Rectal smooth muscle tissue (tissue), 1 donor: ENCODE results near the gene MEGF6.

Experiments
- H3K27ac ChIP-seq: one replicate; pipeline ENCODE4 v1.7.0; 2013; ENCODE audit warnings: low read depth, low read length, inconsistent platforms
- H3K27me3 ChIP-seq: one replicate; pipeline ENCODE4 v1.7.0; 2013; ENCODE audit warnings: low read length; ENCODE audit not compliant: control insufficient read depth, insufficient read depth
- H3K36me3 ChIP-seq: one replicate; pipeline ENCODE4 v1.7.0; 2013; ENCODE audit warnings: low read length; ENCODE audit not compliant: control insufficient read depth, insufficient read depth
- H3K4me1 ChIP-seq: one replicate; pipeline ENCODE4 v1.7.0; 2013; ENCODE audit warnings: low read length; ENCODE audit not compliant: control insufficient read depth, insufficient read depth
- H3K4me3 ChIP-seq: one replicate; pipeline ENCODE4 v1.7.0; 2013; ENCODE audit warnings: low read length
- H3K9ac ChIP-seq: one replicate; pipeline ENCODE4 v1.7.0; 2013; ENCODE audit warnings: low read length

The MEGF6 gene

DNA sequence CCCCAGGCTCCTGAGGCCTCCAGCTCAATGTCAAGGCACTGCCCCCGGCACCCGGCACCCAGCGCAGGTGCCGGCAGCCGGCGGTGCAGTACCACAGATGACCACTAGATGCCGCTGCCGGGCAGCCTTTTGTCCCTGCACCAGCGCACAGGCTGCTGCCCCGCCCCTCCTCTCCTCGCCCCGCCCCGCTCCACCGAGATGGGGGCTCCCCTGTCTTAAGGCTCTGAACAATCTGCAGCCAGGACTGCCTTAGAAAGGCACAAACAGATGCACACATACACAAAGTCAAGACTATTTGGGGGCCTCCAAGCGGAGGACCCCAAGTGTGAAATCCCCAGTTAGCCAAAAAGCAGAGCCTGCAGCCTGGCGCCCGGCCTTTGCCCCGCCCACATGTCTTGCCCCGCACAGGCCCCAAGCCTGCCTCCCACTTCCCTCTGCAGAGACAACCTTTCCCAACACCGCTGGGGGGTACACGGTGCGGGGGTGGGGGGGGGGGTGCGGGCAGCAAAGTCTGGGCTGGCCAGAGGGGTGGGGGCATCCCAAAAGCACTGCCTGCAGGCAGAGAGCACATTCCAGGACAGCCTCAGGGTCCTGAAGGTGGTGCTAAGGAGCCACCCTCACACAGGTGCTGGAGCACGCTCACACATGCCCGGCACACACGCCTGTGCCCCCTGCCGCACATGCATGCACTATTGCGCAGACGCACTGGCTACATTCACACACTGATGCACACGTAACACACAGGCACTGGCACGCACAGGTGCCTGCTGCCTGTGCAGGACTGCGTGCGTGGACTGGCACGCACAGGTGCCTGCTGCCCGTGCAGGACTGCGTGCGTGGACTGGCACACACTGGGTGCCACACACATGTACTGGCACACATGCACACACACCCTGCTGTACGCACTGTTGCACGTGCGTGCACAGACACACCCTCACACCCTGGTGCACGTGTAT, 119.7 kb downstream of the MEGF6 start:
- H3K27me3 ChIP-seq, result no peaks in the 10 kb centered on the region
- peak overlapping the region; percentile 18 for H3K4me3 ChIP-seq
- no peaks in the 10 kb centered on the region for H3K36me3 ChIP-seq
- no peak overlapping the region for H3K27ac ChIP-seq
- no peaks in the 10 kb centered on the region for H3K4me1 ChIP-seq
- H3K9ac ChIP-seq, result no peak overlapping the region

DNA sequence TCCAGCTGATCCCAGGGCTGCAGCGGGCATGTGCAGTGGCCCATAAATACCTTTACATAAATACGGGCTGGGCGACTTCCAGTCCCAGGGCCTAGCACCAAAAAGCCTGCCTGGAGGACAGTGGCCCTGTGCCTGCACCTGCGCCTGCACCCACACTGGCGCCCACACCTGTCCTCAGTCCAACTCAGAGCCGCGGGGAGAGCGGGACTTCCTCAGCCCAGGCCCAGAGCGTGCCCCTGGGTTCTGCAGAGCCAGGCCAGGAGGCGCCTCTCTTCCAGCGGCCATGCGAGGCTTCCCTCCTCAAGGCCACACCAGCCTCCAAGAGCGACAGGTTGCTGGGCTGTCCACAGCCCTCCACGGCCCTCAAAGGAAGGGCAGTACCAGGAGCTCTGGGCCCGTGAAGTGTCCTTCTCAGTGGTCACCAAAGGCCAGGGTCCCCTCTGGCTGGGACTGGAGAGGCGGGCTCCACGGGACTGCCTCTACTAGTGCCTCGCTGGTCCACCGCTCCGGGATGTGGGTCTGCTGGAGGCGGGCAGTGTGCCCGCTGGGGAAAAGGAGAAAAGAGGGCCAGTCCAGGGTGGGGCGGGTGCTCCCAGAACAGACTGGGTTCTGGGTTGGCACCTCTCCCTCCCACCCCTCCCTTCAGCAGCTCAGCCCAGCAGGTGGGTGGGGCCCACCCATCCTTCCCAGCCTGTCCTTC, 121.1 kb downstream of the MEGF6 start:
- H3K4me1 ChIP-seq, result no peaks in the 10 kb centered on the region
- no peak overlapping the region for H3K27ac ChIP-seq
- H3K27me3 ChIP-seq, result no peaks in the 10 kb centered on the region
- H3K36me3 ChIP-seq, result no peaks in the 10 kb centered on the region
- no peak overlapping the region for H3K9ac ChIP-seq
- H3K4me3 ChIP-seq, result no peak overlapping the region

DNA sequence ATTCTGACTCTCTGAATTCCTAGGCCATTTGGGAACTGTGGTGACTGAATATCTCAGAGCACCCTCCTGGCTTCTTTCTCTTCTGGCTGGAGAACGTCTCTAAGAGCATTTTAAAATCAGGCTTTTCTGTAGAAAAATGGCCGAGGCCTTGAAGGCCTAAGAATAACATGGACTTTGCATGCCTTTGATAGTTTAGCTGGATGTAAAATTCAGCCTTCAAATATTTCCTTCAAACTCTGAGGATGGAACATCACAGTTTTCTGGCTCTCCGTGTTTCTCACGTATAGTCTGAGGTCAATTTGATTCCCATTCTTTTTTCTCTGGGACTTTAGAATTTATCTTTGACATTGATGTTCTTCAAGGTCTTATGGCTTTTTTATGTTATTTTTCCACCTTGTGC, 122.9 kb downstream of the MEGF6 start:
- Histone ChIP-seq H3K4me3 (no peak overlapping the region), H3K4me1 (no peaks in the 10 kb centered on the region), H3K36me3 (no peaks in the 10 kb centered on the region), H3K9ac (no peak overlapping the region), H3K27me3 (no peaks in the 10 kb centered on the region), H3K27ac (no peak overlapping the region)

DNA sequence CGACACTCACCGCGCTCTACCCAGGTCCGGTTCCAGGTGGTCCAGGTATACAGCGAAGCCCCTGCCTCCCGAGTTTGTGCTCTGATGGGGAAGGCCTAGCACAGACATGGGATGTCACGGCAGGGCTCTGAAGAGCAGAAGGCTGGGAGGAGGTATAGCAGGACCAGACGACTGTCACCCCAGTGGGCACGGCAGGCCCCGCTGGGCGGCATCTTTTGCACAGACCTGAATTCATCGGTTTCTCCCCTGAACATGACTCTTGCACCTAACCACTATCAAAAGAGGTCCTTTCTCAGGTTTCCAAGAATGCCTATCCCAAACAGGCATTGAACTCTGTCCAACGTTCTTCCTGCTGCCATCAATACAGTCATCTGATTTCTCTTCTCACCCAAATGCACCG, 126.3 kb downstream of the MEGF6 start:
- Histone ChIP-seq H3K36me3 (no peaks in the 10 kb centered on the region), H3K9ac (no peak overlapping the region), H3K4me3 (no peak overlapping the region), H3K4me1 (no peaks in the 10 kb centered on the region), H3K27me3 (no peaks in the 10 kb centered on the region), H3K27ac (no peak overlapping the region)

DNA sequence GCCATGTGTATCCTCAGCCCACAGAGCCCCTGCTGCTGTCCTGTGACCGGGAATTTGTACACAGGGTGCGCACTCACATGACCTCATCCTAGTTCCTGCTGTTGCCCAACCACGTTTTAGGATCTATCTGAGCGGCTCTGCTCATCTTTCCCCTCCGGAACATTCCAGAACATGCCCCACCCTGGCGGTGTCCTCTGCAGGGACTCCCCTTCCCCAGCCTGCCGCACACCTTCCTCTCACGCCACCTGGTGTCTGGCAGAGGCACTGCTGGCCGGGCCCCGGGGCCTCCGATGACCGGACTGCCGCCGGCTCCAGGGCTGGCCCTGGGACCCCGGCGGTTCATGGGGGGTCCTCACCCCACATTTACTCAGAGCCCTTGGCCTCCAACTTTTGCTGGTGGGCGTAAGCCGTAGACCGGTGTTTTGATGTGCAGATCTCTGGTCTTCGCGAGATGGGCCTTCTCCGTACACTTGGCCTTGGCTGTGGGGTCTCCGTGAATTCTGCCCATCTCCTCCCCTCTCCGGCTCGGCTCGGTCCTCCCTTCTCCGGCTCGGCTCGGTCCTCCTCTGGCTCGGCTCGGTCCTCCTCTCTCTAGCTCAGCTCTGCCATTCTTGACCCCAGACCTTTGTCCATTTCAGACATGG, 127.4 kb downstream of the MEGF6 start:
- Histone ChIP-seq H3K27me3 (no peaks in the 10 kb centered on the region), H3K4me3 (no peak overlapping the region), H3K4me1 (no peaks in the 10 kb centered on the region), H3K36me3 (no peaks in the 10 kb centered on the region), H3K9ac (no peak overlapping the region), H3K27ac (no peak overlapping the region)

DNA sequence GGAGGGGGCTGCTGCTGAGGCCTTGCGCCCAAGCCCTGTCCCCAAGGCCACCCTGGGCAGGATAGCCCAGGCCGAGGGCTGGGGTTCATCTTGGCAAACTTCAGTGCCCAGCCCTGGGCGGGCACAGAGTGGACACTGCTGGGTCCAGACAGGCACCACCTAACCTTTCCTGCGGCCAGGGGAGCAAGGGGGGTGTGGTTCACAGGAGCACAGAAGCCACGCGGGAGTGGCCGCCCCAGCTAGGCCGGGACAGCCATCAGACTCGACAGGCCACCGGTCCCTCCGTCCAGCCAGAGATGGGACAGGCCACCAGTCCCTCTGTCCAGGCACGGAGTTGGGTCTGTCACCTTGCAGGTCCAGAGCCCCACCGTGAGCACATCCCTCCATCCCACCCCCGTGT, 127.9 kb downstream of the MEGF6 start:
- Histone ChIP-seq H3K4me3 (no peak overlapping the region), H3K27ac (no peak overlapping the region), H3K4me1 (no peaks in the 10 kb centered on the region), H3K9ac (no peak overlapping the region), H3K36me3 (no peaks in the 10 kb centered on the region), H3K27me3 (no peaks in the 10 kb centered on the region)

DNA sequence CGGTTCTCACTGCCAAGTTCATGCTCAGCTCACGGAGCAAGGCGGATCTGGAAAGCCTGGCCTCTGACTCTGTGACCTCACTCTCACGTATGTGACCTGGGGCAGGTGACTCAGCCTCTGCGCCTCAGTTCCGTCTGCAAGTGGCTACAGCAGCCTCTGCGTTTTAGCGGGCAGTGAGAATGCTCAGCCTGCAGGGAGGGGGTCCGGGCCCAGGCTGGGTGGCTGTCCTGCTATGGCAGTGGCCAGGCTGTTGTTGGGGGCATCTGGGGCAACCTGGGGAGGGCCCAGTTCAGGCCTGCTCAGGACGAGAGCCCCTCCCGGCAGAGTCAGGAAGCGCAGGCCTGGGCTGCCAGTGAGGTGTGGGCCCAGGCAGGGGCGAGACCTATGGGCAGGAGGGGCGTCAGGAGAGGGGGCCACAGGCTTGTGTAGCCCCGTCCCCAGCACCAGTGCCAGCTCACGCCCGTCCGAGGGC, 128.9 kb downstream of the MEGF6 start:
- Histone ChIP-seq H3K27ac (no peak overlapping the region), H3K27me3 (no peaks in the 10 kb centered on the region), H3K36me3 (no peaks in the 10 kb centered on the region), H3K4me3 (no peak overlapping the region), H3K4me1 (no peaks in the 10 kb centered on the region), H3K9ac (no peak overlapping the region)

DNA sequence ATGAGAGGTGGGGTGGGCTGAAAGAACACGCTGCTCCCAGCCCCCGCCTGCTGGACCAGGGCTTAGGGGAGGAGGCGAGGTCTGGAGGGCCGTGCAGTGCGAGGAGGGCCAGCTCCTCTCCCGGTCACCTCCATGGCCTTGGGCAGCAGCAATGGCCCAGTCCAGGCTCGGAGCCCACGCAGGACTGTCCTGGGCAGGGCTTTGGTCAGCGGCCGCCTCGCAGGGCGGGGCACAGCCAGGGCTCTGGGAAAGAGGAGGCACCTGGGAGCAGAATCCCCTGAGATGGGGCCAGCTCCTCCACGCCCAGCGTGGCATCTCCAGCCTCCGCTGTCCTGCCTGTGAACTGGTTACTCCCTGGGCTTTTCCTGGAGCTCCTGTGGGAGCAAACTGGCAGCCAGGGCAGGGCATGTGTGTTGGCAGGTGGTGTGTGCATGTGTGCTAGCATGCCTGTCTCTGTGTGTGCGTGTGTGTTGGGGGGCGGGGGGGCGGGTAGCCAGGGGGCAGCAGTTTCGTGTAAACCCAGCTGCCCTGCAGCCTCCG, 129.4 kb downstream of the MEGF6 start:
- Histone ChIP-seq H3K27ac (no peak overlapping the region), H3K9ac (no peak overlapping the region), H3K36me3 (no peaks in the 10 kb centered on the region), H3K27me3 (no peaks in the 10 kb centered on the region), H3K4me1 (no peaks in the 10 kb centered on the region), H3K4me3 (no peak overlapping the region)

DNA sequence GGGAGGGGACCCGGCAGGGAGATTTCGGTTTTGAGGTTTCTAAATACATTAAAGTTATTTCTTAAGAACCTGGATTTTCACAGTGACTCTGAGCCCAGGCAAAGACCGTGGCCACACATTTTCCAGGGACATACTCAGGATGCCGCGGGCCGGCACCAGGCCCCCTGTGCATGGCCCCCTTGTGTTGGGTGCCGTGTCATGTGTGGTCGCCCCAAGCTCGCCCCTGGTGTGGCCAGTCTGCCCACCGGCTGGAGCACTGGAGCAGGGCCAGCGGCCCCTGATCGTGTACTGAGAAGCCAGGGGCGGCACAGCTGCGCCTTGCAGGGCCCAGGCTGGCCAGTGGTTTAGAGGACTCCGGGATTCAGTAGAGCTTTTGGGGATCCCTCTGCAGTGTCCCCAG, 130.3 kb downstream of the MEGF6 start:
- Histone ChIP-seq H3K9ac (no peak overlapping the region), H3K27me3 (no peaks in the 10 kb centered on the region), H3K4me1 (no peaks in the 10 kb centered on the region), H3K36me3 (no peaks in the 10 kb centered on the region), H3K27ac (no peak overlapping the region), H3K4me3 (no peak overlapping the region)

DNA sequence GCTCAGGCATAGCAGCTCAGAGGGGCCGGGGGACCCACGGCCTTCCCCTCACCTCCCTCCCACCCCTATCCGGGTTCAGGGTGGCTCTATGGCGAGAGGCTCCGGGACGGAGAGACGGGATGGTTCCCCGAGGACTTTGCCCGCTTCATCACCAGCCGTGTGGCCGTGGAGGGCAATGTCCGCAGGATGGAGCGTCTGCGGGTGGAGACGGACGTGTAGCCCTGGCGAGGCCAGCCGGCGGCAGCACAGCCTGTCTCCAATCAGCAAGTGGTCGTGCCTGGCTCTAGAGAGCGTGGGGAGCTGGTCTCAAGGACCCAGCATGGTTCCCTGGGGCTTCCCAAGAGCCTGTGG, 131.0 kb downstream of the MEGF6 start:
- Histone ChIP-seq H3K27me3 (no peaks in the 10 kb centered on the region), H3K27ac (no peak overlapping the region), H3K4me3 (no peak overlapping the region), H3K4me1 (no peaks in the 10 kb centered on the region), H3K9ac (no peak overlapping the region), H3K36me3 (no peaks in the 10 kb centered on the region)

DNA sequence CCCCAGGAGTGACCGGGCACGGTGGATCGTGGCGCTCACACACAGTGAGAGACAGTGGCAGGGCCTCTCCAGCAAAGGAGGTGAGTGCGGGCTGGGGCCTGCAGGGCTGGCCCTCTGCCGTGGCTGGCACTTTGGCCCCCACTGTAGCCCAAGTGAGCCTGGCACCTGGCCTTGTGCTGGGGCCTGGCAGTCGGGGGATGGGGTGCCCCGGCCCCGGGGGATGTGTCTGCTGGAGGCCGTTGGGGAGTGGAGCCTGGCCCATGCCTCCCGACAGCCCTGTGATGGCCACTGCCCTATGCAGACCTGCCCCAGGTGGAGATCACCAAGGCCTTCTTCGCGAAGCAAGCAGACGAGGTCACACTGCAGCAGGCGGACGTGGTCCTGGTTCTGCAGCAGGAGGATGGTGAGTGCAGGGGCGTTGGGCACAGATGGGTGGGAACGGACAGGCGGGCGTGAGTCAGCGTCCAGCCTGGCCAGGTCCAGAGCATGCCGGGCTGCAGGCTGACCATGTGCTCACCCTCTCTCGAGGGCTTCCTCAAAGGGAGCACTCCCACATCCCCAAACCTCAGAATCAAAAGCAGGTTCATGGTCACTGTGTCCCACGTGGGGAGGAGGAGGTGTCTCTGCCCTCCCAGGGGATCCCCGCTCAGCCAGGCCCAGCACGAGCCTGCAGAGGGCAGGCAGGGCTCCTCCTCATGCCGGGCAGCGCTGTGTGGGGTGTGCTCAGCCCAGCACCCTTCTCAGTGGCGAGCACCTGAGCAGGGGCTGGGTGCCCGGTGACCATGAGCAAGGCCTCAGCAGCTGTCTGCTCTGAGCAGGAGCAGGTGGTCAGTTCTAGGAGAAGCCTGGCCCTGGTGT, 131.6 kb downstream of the MEGF6 start:
- H3K27ac ChIP-seq, result no peak overlapping the region
- H3K4me3 ChIP-seq, result no peak overlapping the region
- no peak overlapping the region for H3K9ac ChIP-seq
- no peaks in the 10 kb centered on the region for H3K36me3 ChIP-seq
- no peaks in the 10 kb centered on the region for H3K27me3 ChIP-seq
- no peaks in the 10 kb centered on the region for H3K4me1 ChIP-seq
